Omental fat pad (tissue), 4 donors: ENCODE data around the gene ENTPD6. TPM values are rescaled to one million over a fixed set of nuclear protein-coding genes. Genes with fewer than 3 reads are reported as not detected.

ENCODE experiments used
- ATAC-seq: fragments of 150-250 bp; one replicate; pipeline ENCODE4 v1.9.1; 2016; ENCODE audit warnings: mild to moderate bottlenecking, moderate library complexity; ENCODE audit not compliant: low FRiP score
- DNase-seq: peaks from one replicate; pipeline ENCODE4 v3.0.0-alpha.2; 2019; ENCODE audit warnings: low spot score
- total RNA-seq, 4 donors: library from RNA; depleted of rRNA; stranded (reverse); fragments of >200 nt; gene quantifications; one replicate each; pipeline ENCODE4 v1.1.0, GENCODE V29; 2016
- TF ChIP-seq, protein P1 (sequence below), 3 donors: fragments of 450-650 bp; IDR thresholded peaks; one replicate each; pipeline ENCODE4 v1.5.1; 2016 to 2017; ENCODE audit warnings: antibody characterized with exemption in 3 of 3, mild to moderate bottlenecking in 3 of 3, moderate library complexity in 2 of 3

The ENTPD6 gene
- total RNA-seq, 4 donors from 2014 or later: 44.6 to 71.0 (median 60.0) TPM

DNA sequence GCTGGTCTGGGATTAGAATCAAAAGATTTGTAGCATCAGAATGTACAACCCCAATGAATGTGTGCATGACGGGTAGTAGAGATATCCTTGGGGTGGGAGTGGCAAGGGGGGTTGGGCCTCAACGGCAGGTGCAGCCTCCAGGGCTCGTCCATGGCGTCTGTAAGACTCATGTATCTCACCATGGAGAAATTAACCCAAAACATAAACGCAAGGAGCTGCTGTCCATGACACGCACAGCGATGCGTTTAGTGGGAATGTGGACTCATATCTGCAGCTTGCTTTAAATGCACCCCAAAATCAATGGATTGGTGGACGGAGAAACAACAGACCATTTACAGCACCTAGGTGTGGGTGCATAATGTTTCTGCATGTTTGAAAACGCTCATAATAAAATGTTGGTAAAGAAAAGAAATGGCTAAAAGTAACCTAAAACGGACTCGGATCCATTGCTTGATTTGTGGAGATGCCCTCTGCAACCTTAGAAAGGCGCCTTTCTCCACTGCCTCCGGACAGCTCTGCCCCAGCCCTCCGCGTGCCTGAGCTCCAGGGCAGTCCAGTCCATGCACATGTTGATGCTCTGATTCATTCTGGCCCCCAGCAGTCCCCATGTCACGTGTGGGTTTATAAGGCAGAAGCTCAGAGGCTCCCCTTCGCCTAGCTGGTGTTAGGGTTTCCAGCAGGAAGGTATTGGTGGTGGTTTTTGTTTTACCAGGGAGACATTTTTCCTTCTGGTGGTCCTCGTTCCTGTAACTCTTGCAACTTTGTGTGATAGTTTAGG, 76.9 kb downstream of the ENTPD6 start:
- ATAC-seq (no peak), DNase-seq (peak; percentile 20)
- TF ChIP-seq, protein P1, sequence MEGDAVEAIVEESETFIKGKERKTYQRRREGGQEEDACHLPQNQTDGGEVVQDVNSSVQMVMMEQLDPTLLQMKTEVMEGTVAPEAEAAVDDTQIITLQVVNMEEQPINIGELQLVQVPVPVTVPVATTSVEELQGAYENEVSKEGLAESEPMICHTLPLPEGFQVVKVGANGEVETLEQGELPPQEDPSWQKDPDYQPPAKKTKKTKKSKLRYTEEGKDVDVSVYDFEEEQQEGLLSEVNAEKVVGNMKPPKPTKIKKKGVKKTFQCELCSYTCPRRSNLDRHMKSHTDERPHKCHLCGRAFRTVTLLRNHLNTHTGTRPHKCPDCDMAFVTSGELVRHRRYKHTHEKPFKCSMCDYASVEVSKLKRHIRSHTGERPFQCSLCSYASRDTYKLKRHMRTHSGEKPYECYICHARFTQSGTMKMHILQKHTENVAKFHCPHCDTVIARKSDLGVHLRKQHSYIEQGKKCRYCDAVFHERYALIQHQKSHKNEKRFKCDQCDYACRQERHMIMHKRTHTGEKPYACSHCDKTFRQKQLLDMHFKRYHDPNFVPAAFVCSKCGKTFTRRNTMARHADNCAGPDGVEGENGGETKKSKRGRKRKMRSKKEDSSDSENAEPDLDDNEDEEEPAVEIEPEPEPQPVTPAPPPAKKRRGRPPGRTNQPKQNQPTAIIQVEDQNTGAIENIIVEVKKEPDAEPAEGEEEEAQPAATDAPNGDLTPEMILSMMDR (IDR thresholded peaks at IDR 0.05): no peak

- DNase-seq (no peak), ATAC-seq (no peak)
- TF ChIP-seq, protein P1 (IDR thresholded peaks at IDR 0.05): no peak
Observed at GRCh38 chr20:25273046-25273445, 77.5 kb downstream of the ENTPD6 start.

GRCh38 chr20:25273541-25274358, 78.2 kb downstream of the ENTPD6 start:
- ATAC-seq: no peak
- DNase-seq: peak; percentile 19
- TF ChIP-seq, protein P1 (IDR thresholded peaks at IDR 0.05): no peak

- TF ChIP-seq, protein P1 (IDR thresholded peaks at IDR 0.05): no peak
- ATAC-seq (no peak), DNase-seq (peak; percentile 5)
Observed at GRCh38 chr20:25274481-25274880, 79.0 kb downstream of the ENTPD6 start.

DNA sequence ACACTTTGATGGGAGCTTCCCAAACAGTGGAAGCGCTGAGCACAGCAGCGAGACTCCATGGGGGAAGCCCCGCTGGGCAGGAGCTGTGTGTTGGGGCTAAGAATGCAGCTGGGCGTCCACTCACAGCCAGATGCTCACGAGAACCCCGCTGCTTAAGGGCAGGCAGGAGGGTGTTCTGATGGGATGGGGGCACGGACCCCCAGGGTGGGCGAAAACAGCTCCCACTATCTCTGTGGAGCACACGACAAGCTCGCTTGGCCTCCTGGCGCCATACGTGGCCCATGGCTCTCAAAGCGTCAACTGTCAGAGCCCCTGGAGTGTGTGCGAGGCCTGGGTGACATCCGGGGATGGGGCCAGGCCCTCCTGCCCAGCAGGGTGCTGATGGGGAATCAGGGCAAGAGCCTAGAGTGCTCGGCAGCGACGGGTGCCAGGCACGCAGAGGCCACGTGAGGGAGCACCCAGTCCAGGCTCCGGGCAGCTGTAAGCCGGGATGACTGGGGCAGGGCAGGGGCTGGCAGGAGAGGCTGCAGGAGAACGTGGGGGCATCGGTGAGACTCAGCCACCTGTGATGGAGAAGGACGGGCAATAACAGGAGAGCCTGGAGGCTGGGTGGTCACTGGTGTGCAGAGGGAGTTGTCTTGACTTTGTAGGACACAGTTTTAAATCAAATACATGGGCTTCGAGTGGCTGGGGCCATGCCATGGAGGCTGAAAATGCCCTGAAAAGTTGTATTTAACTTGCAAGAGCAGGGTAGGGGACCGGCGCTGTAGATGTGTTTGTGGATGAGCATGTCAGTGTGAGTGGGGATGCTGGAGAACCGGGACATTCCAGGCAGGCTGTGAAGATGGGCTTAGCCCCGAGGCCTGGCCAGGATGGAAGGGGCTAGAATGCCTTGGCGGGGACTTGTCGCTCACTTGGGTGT, 79.6 kb downstream of the ENTPD6 start:
- ATAC-seq (no peak), DNase-seq (peak; percentile 8)
- TF ChIP-seq, protein P1 (IDR thresholded peaks at IDR 0.05): no peak

- ATAC-seq (no peak), DNase-seq (peak; percentile 2)
- TF ChIP-seq, protein P1 (IDR thresholded peaks at IDR 0.05): no peak
Observed at GRCh38 chr20:25275813-25276532, 80.5 kb downstream of the ENTPD6 start.
